HepG2 (cell line): Measurements from ENCODE around the gene MCF2L. TPM values are rescaled to one million over a fixed set of nuclear protein-coding genes. Genes with fewer than 3 reads are reported as not detected.

Source experiments
- ATAC-seq: fragments of 200-7000 bp; cut with Tn5 transposase; 3 replicates; pipeline ENCODE4 v1.9.1; 2020; ENCODE audit warnings: mild to moderate bottlenecking, moderate library complexity
- BruUV-seq: library from RNA; stranded (reverse); fragments of 400-500 nt; replicated peaks from 2 replicates; lab custom pipeline; 2021; lab: Mats Ljungman, UMichigan
- CTCF ChIA-PET: fragments of 300-600 bp; formaldehyde crosslinking; extraction: SDS; loops from one replicate; lab custom pipeline; 2021; ENCODE audit warnings: low total read pairs, inconsistent platforms, low intra/inter-chr PET ratio; lab: Yijun Ruan, JAX
- POLR2A ChIA-PET: fragments of 350-600 bp; sonication (Branson Sonifier 250); formaldehyde crosslinking; loops from one replicate; lab custom pipeline; 2020; ENCODE audit warnings: antibody characterized with exemption, inconsistent platforms; lab: Yijun Ruan, JAX
- DNase-seq: peaks from one replicate; pipeline ENCODE4 v3.0.0-alpha.2; 2015; ENCODE audit warnings: low spot score
- FAIRE-seq: peaks from 3 replicates; lab custom pipeline; 2011; peaks lifted over from hg19 to GRCh38; lab: Jason Lieb, UNC
- H2AFZ ChIP-seq: one replicate; pipeline ENCODE4 v1.6.1; 2011; ENCODE audit warnings: low read length, inconsistent platforms
- H3K27ac ChIP-seq: fragments of 300-600 bp; 3 replicates; pipeline ENCODE4 v1.8.0; 2011; ENCODE audit warnings: mixed run types, mild to moderate bottlenecking, mixed read lengths, low read length, inconsistent platforms; ENCODE audit not compliant: insufficient read depth; ENCODE audit errors: extremely low read length
- H3K27me3 ChIP-seq, 2 experiments: fragments of 200-600 bp in 1 of 2; 2 replicates in 1 of 2; 3 replicates in 1 of 2; pipeline versions ENCODE4 v1.6.0 to v1.8.0; 2011; ENCODE audit warnings: low read length in 2 of 2, mild to moderate bottlenecking in 2 of 2, moderate library complexity in 2 of 2, inconsistent platforms in 1 of 2; ENCODE audit not compliant: insufficient read depth in 2 of 2, control insufficient read depth in 1 of 2
- H3K36me3 ChIP-seq, 2 experiments: fragments of 200-600 bp in 1 of 2; replicated peaks in 1 of 2; 2 replicates in 1 of 2; 3 replicates in 1 of 2; pipeline versions ENCODE4 v1.5.1 to v1.8.0; 2011; ENCODE audit warnings: low read length in 2 of 2, inconsistent platforms in 1 of 2; ENCODE audit not compliant: insufficient read depth in 2 of 2, control insufficient read depth in 1 of 2
- H3K4me1 ChIP-seq: 2 replicates; pipeline ENCODE4 v1.5.1; 2012; ENCODE audit warnings: low read length, inconsistent platforms; ENCODE audit not compliant: insufficient read depth
- H3K4me2 ChIP-seq: 2 replicates; pipeline ENCODE4 v1.6.0; 2011; ENCODE audit warnings: low read depth, low read length, inconsistent platforms
- H3K4me3 ChIP-seq, 3 experiments: fragments of 200-600 bp in 1 of 3; sonication (generic), shearing (Covaris generic) in 1 of 3; replicated peaks in 1 of 3; 2 replicates each; pipeline ENCODE4 v1.5.1; 2011 to 2016; ENCODE audit warnings: low read length in 3 of 3, inconsistent platforms in 2 of 3, low read depth in 2 of 3, mild to moderate bottlenecking in 2 of 3, control low read depth in 1 of 3, mixed read lengths in 1 of 3; ENCODE audit not compliant: insufficient read depth in 1 of 3
- H3K79me2 ChIP-seq: one replicate; pipeline ENCODE4 v1.6.1; 2011; ENCODE audit warnings: low read length, inconsistent platforms; ENCODE audit not compliant: insufficient read depth
- H3K9ac ChIP-seq: 2 replicates; pipeline ENCODE4 v1.6.0; 2011; ENCODE audit warnings: mild to moderate bottlenecking, low read depth, low read length, inconsistent platforms; ENCODE audit not compliant: insufficient read depth
- H3K9me3 ChIP-seq: 2 replicates; pipeline ENCODE4 v1.5.1; 2012; ENCODE audit warnings: mild to moderate bottlenecking, low read length
- H4K20me1 ChIP-seq: 2 replicates; pipeline ENCODE4 v1.6.0; 2011; ENCODE audit warnings: inconsistent platforms, mild to moderate bottlenecking, low read length, moderate library complexity; ENCODE audit not compliant: insufficient read depth
- HNF4G ChIP-seq, 2 experiments: sonication (generic) in 1 of 2; formaldehyde crosslinking in 1 of 2; IDR thresholded peaks; 2 replicates each; pipeline versions ENCODE4 v1.4.0 to v1.6.1; 2011 to 2020; ENCODE audit warnings: borderline replicate concordance in 2 of 2, low read depth in 2 of 2, mild to moderate bottlenecking in 2 of 2, low read length in 1 of 2, missing genetic modification reagents in 1 of 2, moderate library complexity in 1 of 2
- HNRNPL ChIP-seq: fragments of 200-400 bp; formaldehyde crosslinking; IDR thresholded peaks from 2 replicates; pipeline ENCODE4 v1.6.1; 2017; ENCODE audit warnings: mild to moderate bottlenecking, low read depth, low read length
- HNRNPLL ChIP-seq: fragments of 200-400 bp; formaldehyde crosslinking; IDR thresholded peaks from 2 replicates; pipeline ENCODE4 v1.6.1; 2017; ENCODE audit warnings: mild to moderate bottlenecking, low read depth, low read length; ENCODE audit not compliant: poor library complexity, severe bottlenecking
- PHF8 ChIP-seq: sonication (generic); formaldehyde crosslinking; IDR thresholded peaks from 2 replicates; pipeline ENCODE4 v1.5.0; 2020; ENCODE audit warnings: missing genetic modification reagents
- ZNF713 ChIP-seq: sonication (generic); formaldehyde crosslinking; IDR thresholded peaks from 2 replicates; pipeline ENCODE4 v1.4.0; 2020; ENCODE audit warnings: mild to moderate bottlenecking, missing genetic modification reagents
- WGBS: methylation state at CpG from one replicate; pipeline ENCODE4 v1.1.6; 2017; ENCODE audit warnings: low lambda C conversion rate; 5-methylcytosine and 5-hydroxymethylcytosine counted together
- in situ Hi-C: cut with HindIII; loops from 2 replicates; pipeline ENCODE4 v1.10.0; 2017; ENCODE audit warnings: low pct_unique_long_range_greater_than_20kb; ENCODE audit not compliant: extremely low pct_ligation_motif_present
- intact Hi-C: fragments of 100-400 bp; cut with micrococcal nuclease; formaldehyde crosslinking; loops from one replicate; pipeline ENCODE4 v1.10.0; 2022; ENCODE audit not compliant: unreplicated experiment
- polyA plus RNA-seq, 8 experiments: library from polyadenylated mRNA; depleted of rRNA in 3 of 8; stranded (reverse) in 7 of 8; unstranded in 1 of 8; fragments of >200 nt; fragmentation: Illumina TruSeq in 4 of 8; extraction: Trizol in 4 of 8; gene quantifications; 2 replicates each; pipeline versions ENCODE4 v1.2.1 to v1.2.3, GENCODE V29; 2011 to 2016; ENCODE audit warnings: low read depth in 4 of 8, missing spikeins in 1 of 8, mixed read lengths in 1 of 8; ENCODE audit not compliant: insufficient read depth in 1 of 8
- total RNA-seq, 5 experiments: library from RNA; depleted of rRNA; stranded (reverse); fragments of >200 nt; fragmentation: Illumina TruSeq; extraction: Trizol; gene quantifications; 2 replicates each; pipeline ENCODE4 v1.2.3, GENCODE V29; 2016; ENCODE audit warnings: low read depth in 1 of 5
- TF ChIP-seq, protein P1 (sequence below): fragments of 450-650 bp; IDR thresholded peaks from 2 replicates; pipeline ENCODE4 v1.6.1; 2016
- TF ChIP-seq, protein P2 (sequence below): sonication (generic); formaldehyde crosslinking; IDR thresholded peaks from 2 replicates; pipeline ENCODE4 v1.8.1; 2023; ENCODE audit warnings: mild to moderate bottlenecking, missing genetic modification reagents

MCF2L gene
- total and polyA plus RNA-seq, 2 of the 13 experiments (the other 11 are each of a cell fraction or from before 2014, with no cell fraction given): 19.4 to 28.4 TPM

DNA sequence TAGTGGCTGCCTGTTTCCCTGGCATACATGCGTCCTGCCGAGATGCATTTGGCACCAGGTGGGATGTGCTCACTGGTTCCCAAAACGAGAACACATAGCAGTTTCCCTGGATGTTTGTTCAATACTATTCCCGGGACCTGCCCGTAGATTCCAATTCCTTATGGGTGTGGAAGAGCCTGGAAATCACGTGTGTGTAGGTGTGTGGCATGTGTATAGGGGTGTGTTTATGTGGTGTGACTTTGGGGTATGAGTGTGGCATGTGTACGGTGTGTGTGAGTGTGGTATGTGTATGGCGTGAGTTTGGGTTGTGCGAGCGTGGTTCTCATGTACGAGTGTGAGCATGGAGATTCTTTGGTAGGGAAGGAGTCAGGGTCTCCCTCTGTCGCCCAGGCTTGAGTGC lies 133.7 kb downstream of the MCF2L start:
- no peaks in the 10 kb centered on the region for H3K36me3 ChIP-seq
- H3K27ac ChIP-seq: no peak overlapping the region
- no peak for ATAC-seq
- CTCF ChIA-PET: no interaction called here
- intact Hi-C loops: no loop called here
- no peaks in the 10 kb centered on the region for H4K20me1 ChIP-seq
- H3K27me3 ChIP-seq: no peaks in the 10 kb centered on the region
- WGBS: 75% methylated on average over 12 of the region's 12 CpGs
- peaks cover 39% of the 10 kb centered on the region for H3K4me1 ChIP-seq
- peak overlapping the region; percentile 39; the same call in 1 of the 2 replicates for H3K4me2 ChIP-seq
- TF ChIP-seq, protein P1, sequence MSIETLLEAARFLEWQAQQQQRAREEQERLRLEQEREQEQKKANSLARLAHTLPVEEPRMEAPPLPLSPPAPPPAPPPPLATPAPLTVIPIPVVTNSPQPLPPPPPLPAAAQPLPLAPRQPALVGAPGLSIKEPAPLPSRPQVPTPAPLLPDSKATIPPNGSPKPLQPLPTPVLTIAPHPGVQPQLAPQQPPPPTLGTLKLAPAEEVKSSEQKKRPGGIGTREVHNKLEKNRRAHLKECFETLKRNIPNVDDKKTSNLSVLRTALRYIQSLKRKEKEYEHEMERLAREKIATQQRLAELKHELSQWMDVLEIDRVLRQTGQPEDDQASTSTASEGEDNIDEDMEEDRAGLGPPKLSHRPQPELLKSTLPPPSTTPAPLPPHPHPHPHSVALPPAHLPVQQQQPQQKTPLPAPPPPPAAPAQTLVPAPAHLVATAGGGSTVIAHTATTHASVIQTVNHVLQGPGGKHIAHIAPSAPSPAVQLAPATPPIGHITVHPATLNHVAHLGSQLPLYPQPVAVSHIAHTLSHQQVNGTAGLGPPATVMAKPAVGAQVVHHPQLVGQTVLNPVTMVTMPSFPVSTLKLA: peak; percentile 94
- TF ChIP-seq HNF4G (IDR thresholded peaks at IDR 0.05; ENCODE audit: borderline replicate concordance, low read depth, low read length) (no peak), HNF4G (CRISPR knock-in tag; IDR thresholded peaks at IDR 0.05; ENCODE audit: borderline replicate concordance, low read depth) (no peak)
- TF ChIP-seq, all 625 proteins: peak for 1
- Histone ChIP-seq H3K4me3 (no peak overlapping the region), H3K9me3 (no peaks in the 10 kb centered on the region), H2AFZ (no peak overlapping the region), H3K79me2 (peaks cover 8% of the 10 kb centered on the region), H3K9ac (no peak overlapping the region)
- in situ Hi-C loops: no loop called here
- POLR2A ChIA-PET: interaction anchor here (1.3 to 4.6 kb wide), 2 partner anchors 20 to 47 kb away, joined by 4 to 71 read pairs; partner anchors contain the start of gene F10
- DNase-seq (no peak), FAIRE-seq (no peak)
- no TSS peak for BruUV-seq

DNA sequence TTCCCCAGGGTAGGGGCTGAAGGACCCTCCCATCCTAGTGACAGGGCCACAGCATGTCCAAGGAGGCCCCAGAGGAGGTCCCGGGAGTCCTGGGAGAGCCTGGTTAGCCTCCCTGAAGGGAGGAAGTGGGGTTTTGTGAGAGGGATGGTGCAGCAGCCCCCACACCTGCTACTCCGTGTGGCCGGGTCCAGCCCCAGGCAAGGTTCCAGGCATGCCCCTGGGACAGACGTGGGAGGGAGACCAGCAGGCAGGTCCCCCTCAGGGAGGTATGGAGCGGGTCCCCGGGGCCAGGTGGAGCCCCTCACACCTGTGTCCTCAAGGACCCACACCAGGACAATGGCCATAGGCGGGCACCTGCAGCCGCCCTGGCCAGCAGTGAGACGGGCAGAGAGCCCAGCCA lies 134.6 kb downstream of the MCF2L start:
- intact Hi-C loops: loop anchor here (2.0 kb wide), 1 partner anchor 19 kb away; the partner anchor contains the start of gene F10
- WGBS: 90% methylated on average over 2 of the region's 9 CpGs

More for the DNA sequence above, 134.6 kb downstream of the MCF2L start:
- H3K4me2 ChIP-seq: no peak overlapping the region
- no peak overlapping the region for H3K4me3 ChIP-seq
- no peak for FAIRE-seq
- no peak for ATAC-seq
- TF ChIP-seq HNRNPL (0 out of 2 replicates have a peak, but pooled peaks have one; percentile 41), HNRNPLL (peak; percentile 30), PHF8 (CRISPR knock-in tag) (0 out of 2 replicates have a peak, but pooled peaks have one; percentile 8), ZNF713 (CRISPR knock-in tag) (no peak)
- TF ChIP-seq, protein P2, sequence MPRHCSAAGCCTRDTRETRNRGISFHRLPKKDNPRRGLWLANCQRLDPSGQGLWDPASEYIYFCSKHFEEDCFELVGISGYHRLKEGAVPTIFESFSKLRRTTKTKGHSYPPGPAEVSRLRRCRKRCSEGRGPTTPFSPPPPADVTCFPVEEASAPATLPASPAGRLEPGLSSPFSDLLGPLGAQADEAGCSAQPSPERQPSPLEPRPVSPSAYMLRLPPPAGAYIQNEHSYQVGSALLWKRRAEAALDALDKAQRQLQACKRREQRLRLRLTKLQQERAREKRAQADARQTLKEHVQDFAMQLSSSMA (CRISPR knock-in tag): no peak
- TF ChIP-seq, all 625 proteins: peak for 3
- Histone ChIP-seq H4K20me1 (no peaks in the 10 kb centered on the region), H3K9me3 (no peaks in the 10 kb centered on the region), H3K27ac (no peak overlapping the region), H3K9ac (no peak overlapping the region), H3K79me2 (peaks cover 8% of the 10 kb centered on the region), H3K36me3 (no peaks in the 10 kb centered on the region), H3K27me3 (no peaks in the 10 kb centered on the region), H2AFZ (no peak overlapping the region), H3K4me1 (peaks cover 39% of the 10 kb centered on the region)
- DNase-seq: no peak
- CTCF ChIA-PET: no interaction called here
- POLR2A ChIA-PET: interaction anchor here (4.6 kb wide), 1 partner anchor 19 kb away, joined by 71 read pairs; the partner anchor contains the start of gene F10
- in situ Hi-C loops: no loop called here
- no TSS peak for BruUV-seq
